ENCODE results near the gene MROH8.

MROH8 gene

GRCh38 chr20:37178839-37179682 lies at the start of gene MROH8, which contains the start of gene RPN2:
Gene MROH8 (minus strand): TSS chr20:37179548.
Gene RPN2 (plus strand): TSS chr20:37179330. CDS start chr20:37179357, 27 bp downstream.
- peak; percentile 97 to 98 for DNase-seq

DNA sequence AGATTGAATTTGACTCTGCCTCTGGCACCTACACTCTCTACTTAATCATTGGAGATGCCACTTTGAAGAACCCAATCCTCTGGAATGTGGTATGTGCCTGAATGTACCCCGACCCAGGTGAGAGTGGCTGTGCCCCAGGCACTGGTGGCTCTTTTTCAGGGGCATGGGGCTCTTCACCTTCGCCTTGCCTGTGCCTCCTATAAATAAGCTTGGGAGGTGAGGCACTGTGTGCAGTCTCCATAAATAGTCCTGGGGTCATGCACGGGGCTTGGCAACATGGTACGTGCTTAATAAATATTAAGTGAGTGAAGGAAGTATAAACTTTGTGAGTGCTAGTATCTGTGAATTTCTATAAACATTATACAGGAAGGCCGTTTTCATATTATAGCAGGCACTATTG lies 49.3 kb upstream of the MROH8 start:
- no peak for DNase-seq

DNA sequence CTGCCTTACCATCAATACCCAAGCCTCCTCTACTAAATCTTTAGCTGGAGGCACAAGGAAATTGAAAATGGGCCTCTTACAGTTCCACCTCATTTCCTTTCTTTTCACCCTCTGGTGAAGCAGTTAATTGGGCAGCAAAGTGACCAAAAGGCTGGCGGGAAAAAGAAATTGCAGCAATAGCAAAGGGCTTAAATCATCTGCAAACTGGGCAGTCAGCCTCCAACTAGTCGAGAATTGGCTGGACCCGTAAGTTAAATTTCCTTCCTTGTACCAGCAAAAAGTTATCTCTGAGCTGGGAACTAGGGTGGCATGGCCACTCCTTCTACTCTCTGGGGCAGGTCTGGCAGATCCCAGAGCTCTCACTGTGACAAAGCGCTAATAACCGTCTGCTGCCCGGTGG lies 48.7 kb upstream of the MROH8 start:
- no peak for DNase-seq

DNA sequence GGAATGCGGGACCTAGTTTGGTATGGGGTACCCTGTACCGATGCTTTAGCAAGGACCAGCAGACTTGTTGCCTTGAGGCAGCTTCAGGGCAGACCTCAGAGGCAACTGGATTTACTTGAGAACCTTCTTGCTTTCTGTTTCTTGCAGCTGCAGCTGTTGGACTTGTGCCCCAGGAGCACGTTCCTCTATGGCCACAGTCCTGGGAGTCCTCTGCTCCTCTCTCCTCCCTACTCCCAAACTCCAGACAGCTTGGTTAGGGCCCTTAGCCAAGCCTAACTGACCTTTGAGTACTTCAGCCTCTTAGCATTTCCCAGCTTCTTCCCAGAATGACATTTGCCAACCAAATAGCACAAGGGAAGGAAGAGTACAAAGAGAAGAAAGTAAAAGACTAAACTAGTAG lies 47.5 kb upstream of the MROH8 start:
- no peak for DNase-seq

GRCh38 chr20:37225146-37225545 lies 45.8 kb upstream of the MROH8 start:
- no peak for DNase-seq

- no peak for DNase-seq
Observed at GRCh38 chr20:37223053-37223452, 43.7 kb upstream of the MROH8 start.

- no peak for DNase-seq
Observed at GRCh38 chr20:37222086-37222485, 42.7 kb upstream of the MROH8 start.

DNA sequence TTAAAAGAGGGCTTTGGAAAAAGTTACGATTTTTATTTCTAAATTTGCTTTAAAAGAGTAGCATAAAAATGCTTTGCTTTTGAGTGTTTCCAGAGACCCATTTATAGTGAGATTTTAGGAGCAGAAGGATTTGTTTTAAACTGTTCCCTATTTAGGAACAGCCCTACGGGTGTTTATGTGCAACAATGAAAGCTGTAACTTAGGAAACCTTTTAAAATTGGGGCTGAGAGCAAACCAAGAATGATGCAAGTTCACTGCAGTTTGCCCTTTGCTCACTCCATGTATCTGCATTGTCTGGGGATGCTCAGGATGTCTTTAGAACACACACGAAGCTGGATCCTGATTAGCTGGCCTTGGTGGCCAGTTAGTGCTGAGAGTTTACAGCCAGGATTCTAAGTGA lies 41.4 kb upstream of the MROH8 start:
- DNase-seq, result no peak

DNA sequence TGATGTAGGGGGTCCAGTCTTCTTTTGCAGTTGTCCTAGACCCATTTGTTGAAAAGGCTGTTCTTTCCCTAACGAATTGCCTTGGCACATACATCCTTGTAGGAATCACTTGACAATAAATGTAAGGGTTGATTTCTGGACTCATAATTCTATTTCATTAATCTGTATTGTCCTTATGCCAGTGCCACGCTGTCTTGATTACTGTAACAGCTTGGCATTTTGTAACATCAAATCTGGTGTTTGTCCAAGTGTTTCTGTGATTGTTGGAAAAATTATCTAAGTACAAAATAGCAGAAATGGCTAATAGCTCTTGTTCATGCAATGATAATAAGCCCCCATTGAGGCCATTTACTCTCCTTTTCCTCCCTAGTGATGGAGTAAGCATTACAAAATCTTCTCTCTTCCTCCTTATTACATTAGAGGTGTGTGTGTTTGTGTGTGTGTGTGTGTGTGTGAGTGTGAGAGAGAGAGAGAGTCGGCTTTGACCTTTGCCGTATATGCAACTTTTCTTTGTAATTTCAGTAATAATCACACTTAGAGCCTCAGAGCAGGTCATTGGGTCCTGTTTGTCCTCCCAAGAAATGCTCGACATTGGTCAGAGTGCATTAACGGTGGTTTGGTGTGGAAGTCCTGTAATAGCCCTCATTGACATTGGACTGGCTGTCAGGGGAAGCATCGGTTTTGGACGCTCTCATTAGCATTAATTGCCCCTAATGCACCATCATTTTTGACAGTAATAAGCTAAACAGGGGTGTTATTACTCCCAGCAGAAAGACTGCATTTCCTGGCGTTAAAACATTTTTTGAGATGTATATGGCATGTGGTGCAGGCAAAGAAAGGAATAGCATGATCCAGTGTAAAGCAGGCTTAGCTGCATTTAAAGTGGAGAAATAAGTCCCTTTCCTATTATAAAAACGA lies 40.7 kb upstream of the MROH8 start:
- DNase-seq, result no peak

DNA sequence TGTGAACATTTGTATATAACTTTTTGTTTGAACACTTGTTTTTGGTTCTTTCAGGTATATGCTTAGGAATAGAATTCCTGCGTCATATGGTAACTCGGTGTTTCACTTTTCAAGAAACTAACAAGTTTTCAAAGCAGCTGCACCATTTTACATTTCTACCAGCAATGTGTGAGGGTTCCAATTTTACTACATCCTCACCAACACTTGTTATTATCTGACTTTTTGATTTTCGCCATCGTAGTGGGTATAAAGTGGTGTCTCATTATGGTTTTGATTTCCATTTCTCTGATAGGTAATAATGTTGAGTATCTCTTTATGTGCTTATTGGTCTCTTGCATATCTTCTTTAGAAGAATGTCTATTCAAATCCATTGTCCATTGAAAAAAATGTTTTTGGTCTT lies 39.6 kb upstream of the MROH8 start:
- no peak for DNase-seq

DNA sequence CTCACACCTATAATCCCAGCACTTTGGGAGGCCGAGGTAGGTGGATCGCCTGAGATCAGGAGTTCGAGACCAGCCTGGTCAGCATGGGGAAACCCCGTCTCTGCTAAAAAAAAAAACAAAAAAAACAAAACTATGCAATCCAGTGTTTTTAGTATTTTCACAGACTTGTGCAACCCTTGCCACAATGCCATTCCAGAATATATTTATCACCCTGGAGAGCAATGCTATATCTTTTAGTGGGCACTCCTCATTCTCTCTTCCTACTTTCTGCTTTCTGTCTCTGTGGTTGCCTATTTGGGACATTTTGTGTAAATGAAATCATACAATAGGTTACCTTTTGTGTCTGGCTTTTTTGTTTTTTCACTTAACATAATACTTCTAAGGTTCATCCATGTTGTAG lies 39.1 kb upstream of the MROH8 start:
- DNase-seq, result no peak

GRCh38 chr20:37209661-37210314 lies 30.4 kb upstream of the MROH8 start:
- DNase-seq, result no peak

DNA sequence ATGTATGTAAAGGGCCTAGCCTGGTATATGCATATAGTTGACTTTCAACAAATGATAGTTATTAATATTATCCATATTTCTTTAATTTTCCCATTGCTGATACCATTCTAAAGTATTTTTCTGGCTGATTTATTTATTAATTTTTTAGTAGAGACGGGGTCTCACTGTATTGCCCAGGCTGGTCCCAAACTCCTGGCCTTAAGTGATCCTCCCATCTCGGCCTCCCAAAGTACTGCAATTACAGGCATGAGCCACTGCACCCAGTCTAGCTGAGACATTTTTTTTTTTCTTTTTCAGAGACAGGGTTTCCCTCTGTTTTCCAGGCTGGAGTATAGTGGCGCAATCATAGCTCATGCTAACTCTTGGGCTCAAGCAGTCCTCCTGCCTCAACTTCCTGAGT lies 29.8 kb upstream of the MROH8 start:
- no peak for DNase-seq

DNA sequence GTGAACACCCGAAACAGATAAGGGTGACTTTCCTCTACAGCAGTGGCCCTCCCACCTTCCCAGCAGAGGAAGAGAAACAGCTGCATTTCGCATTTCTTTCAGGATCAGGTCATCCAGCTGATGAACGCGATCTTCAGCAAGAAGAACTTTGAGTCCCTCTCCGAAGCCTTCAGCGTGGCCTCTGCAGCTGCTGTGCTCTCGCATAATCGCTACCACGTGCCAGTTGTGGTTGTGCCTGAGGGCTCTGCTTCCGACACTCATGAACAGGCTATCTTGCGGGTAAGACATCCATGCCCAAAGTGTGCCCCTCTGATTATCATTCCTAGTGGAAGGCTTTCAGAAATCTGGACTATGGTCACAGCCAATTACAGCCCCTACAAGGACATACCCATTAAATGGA lies 27.8 kb upstream of the MROH8 start:
- no peak for DNase-seq

DNA sequence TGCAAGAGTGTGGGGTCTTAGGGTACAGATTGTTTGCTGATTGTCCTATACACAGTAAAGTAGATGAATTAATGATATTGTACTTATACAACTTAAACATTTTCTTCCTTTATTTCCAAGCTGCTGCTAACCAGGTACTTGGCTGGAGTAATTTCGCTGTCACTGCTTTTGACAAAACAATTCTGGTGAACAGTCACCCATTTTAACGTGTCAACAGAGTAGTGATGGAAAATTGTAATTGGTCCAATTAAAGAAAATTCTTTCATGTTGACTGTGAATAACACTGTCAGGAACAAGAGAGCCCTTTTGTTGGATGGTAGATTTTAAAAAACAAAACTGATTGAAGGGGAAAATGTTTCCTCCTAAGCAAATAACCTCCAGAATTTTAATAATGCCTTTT lies 26.4 kb upstream of the MROH8 start:
- DNase-seq, result no peak

- no peak for DNase-seq
Observed at GRCh38 chr20:37205130-37205529, 25.8 kb upstream of the MROH8 start.

GRCh38 chr20:37204056-37204455 lies 24.7 kb upstream of the MROH8 start:
- DNase-seq, result no peak

- peak in 1 of 2 experiments; percentile 37 for DNase-seq
Observed at GRCh38 chr20:37202267-37202943, 23.1 kb upstream of the MROH8 start.

- DNase-seq, result no peak
Observed at GRCh38 chr20:37201827-37202162, 22.4 kb upstream of the MROH8 start.

DNA sequence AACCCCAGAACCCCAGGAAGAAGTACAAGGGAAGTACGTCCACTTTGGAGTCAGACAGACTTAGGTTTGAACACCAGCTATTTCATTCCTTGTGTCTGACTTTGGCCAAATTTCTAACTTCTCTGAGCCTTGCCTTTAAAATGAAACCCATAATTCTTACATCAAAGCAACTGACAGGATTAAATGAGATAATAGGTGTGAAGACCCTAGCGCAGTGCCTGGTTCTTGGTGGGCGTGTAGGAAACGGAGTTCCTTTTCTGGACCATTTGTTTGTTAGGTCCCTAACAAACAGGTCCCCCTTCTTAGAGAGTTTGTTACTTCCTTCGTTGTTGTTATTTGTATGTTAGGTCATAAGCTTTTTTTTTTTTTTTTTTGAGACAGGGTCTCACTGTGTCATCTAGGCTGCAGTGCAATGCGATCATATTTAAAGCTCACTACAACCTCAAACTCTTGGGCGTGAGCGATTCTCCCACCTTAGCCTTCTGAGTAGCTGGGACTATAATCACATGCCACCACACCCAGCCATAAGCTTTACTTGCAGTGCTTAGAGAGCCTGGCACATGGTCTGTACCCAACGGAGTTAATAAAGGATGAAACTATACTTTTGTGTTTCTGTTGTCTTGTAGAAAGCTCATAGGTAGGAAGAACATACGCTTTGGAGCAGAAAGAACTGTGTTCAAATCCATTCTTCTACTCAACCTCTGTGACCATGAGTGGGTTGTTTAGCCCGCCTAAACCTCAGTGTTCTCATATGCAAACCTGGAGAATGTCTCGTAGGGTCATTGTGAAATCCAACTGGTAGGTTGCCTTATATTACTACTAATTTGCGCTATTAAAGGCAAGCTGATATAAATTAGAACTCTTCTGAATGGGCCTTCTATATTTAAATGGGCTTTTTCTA lies 21.8 kb upstream of the MROH8 start:
- DNase-seq, result no peak

GRCh38 chr20:37200376-37200775 lies 21.0 kb upstream of the MROH8 start:
- no peak for DNase-seq
